Mesodermal cell (in vitro differentiated cells): Measurements from ENCODE around the gene RBP3.

Source experiments
- H3K27ac ChIP-seq: 2 replicates; pipeline ENCODE4 v1.7.0; 2013; ENCODE audit warnings: mild to moderate bottlenecking, low read depth, low read length, moderate library complexity; ENCODE audit not compliant: severe bottlenecking
- H3K36me3 ChIP-seq: 2 replicates; pipeline ENCODE4 v1.7.1; 2013; ENCODE audit warnings: mild to moderate bottlenecking, low read length, moderate library complexity; ENCODE audit not compliant: control insufficient read depth, insufficient read depth
- H3K4me1 ChIP-seq: one replicate; pipeline ENCODE4 v1.7.1; 2013; ENCODE audit warnings: mild to moderate bottlenecking, low read length; ENCODE audit not compliant: insufficient read depth, control insufficient read depth, poor library complexity, severe bottlenecking
- H3K4me3 ChIP-seq: 2 replicates; pipeline ENCODE4 v1.7.0; 2013; ENCODE audit warnings: low read length, control low read depth, mild to moderate bottlenecking; ENCODE audit not compliant: insufficient read depth, poor library complexity, severe bottlenecking; ENCODE audit errors: extremely low read depth
- H3K9me3 ChIP-seq: 2 replicates; pipeline ENCODE4 v1.7.1; 2013; ENCODE audit warnings: mild to moderate bottlenecking, low read length, moderate library complexity; ENCODE audit not compliant: control insufficient read depth
- WGBS, 2 experiments: methylation state at CpG; one replicate each; pipeline ENCODE4 v1.1.5; 2013; ENCODE audit warnings: missing lambda C conversion rate in 2 of 2; ENCODE audit not compliant: insufficient coverage in 2 of 2; 5-methylcytosine and 5-hydroxymethylcytosine counted together

The RBP3 gene

DNA sequence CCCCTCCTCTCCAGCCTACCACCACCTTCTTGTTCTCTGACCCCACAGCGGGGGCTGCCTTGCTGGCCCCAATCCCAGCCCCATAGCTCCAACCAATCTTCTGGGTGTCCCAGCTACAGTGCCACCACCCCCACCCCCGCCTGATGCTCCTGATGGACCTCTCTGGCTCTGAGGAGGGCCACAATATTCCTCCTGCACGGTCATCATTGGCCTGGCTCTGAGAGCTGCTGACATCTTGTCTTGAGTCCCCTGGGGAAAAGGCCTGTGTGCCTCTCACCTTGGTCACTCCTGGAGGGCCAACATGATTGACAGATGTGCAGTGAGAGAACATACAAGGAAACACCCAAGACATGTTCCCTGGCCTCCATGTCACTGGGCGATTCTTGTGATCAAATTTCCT lies 18.3 kb upstream of the RBP3 start:
- 83 to 94% methylated on average over 2 to 3 of the region's 4 CpGs for WGBS, 2 experiments

DNA sequence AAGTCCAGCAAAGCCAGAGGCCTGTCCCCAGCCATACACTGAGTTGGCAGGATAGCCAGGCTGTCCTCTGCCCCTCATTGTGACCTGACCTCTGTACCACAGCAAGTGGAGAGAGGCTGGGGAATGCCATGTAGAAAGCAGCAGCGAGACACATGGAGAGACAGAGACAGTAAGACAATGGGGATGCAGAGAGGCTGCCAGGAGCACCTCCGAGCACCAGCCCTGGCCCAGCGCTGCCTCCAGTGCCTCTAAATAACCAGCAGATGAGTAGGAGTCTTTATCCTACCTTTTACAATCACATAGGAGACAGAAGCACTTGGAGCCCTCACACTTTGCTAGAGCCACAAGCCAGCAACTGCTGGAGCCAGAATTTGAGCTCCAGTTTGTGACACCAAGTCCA lies 17.8 kb upstream of the RBP3 start:
- 82% methylated on average over 2 of the region's 3 CpGs; no CpG with 5 or more reads in 1 of the 2 experiments for WGBS, 2 experiments
- Histone ChIP-seq H3K36me3 (no peaks in the 10 kb centered on the region), H3K9me3 (no peaks in the 10 kb centered on the region), H3K4me1 (peaks cover 5% of the 10 kb centered on the region), H3K27ac (no peak overlapping the region), H3K4me3 (no peak overlapping the region)

More for the DNA sequence above, 18.3 kb upstream of the RBP3 start:
- Histone ChIP-seq H3K4me3 (no peak overlapping the region), H3K27ac (no peak overlapping the region), H3K36me3 (no peaks in the 10 kb centered on the region), H3K4me1 (peaks cover 5% of the 10 kb centered on the region), H3K9me3 (no peaks in the 10 kb centered on the region)

DNA sequence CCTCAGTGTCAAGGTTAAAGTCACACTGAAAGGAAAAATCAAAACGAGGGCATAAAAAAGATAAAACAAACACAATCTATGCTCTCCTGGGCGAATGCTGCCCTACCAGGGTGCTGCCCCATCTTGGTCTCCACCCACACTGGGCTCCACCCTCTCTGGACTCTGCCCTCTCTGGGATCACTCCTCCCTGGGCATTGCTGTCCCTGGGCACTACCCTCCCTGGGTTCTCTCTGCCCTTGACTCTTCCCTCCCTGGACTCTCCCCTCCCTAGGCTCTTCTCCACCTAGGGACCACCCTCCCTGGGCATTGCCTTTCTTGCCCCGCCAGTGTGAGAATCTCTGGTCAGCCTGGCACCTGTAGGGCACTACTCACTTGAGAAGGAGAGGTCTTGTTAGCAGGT lies 17.4 kb upstream of the RBP3 start:
- H3K36me3 ChIP-seq, result no peaks in the 10 kb centered on the region
- no peak overlapping the region for H3K4me3 ChIP-seq
- 69 to 82% methylated on average over 2 of the region's 3 CpGs for WGBS, 2 experiments
- peaks cover 5% of the 10 kb centered on the region for H3K4me1 ChIP-seq
- H3K9me3 ChIP-seq, result no peaks in the 10 kb centered on the region
- H3K27ac ChIP-seq, result no peak overlapping the region

DNA sequence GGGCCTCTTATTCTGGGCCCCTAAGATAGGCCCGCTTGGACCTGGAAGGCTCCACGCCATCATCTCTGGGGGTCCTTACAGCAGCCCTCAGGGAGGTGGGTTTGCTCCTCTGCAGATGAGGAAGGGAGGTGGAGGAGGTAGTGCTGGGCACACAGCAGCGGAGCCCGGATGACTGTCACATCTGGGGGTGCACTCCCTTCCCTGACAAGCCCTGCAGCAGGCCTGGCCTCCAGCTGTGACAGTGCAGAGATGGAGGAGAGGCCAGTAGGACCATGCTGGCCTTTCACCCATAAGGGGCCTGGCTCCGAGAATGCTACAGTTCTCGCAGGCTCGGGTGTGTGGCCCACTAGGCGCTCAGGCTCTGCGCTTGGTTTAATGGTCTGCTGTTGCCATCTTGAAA lies 16.7 kb upstream of the RBP3 start:
- H3K9me3 ChIP-seq, result no peaks in the 10 kb centered on the region
- peaks cover 5% of the 10 kb centered on the region for H3K4me1 ChIP-seq
- H3K36me3 ChIP-seq, result no peaks in the 10 kb centered on the region
- no peak overlapping the region for H3K27ac ChIP-seq
- 97 to 100% methylated on average over 4 to 8 of the region's 9 CpGs for WGBS, 2 experiments
- H3K4me3 ChIP-seq, result no peak overlapping the region

DNA sequence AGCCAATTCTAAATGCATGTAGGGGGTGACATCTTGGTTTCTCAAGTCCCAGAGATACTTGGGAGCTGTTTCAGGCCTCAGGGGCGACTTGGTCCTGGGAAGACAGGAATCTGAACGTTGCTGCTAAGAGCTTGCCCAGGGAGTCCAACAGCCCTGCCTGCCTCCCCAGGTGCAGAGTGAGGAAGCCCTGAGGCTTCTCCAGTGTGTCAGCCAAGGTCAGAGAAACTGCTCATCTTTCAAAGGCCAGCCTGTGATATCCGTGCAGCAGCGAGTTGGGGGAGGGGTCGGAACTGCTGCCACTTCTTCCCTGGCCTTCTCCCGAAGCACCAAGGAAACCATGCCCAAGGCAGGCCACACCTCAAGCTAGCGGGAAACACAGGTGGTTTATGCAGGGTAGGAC lies 16.2 kb upstream of the RBP3 start:
- no peaks in the 10 kb centered on the region for H3K9me3 ChIP-seq
- WGBS, 2 experiments, result 73 to 82% methylated on average over 6 of the region's 7 CpGs

DNA sequence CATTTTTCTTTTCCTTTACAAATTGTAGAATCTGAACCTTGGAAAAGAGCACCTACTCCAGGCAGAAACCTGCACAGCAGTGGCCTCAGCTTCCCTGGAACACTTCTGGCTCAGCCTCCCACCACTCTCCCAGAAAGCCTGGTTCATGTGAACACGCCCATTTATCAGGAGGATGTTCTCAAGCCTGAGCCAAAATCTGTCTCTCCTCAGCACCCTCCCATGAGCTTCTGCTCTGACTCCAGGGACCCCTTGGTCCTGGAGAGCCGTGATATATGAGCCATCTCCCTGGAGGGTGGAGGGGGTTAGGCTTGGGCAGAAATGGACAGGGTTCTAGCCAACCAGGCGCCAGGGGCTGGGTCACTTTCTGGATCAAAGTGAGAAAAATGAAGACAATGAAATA lies 15.8 kb upstream of the RBP3 start:
- Histone ChIP-seq H3K36me3 (no peaks in the 10 kb centered on the region), H3K27ac (no peak overlapping the region), H3K4me1 (peaks cover 5% of the 10 kb centered on the region), H3K9me3 (no peaks in the 10 kb centered on the region), H3K4me3 (no peak overlapping the region)
- 90% methylated on average over 2 of the region's 3 CpGs; no CpG with 5 or more reads in 1 of the 2 experiments for WGBS, 2 experiments

More for the DNA sequence above, 16.2 kb upstream of the RBP3 start:
- Histone ChIP-seq H3K4me3 (no peak overlapping the region), H3K4me1 (peaks cover 5% of the 10 kb centered on the region), H3K36me3 (no peaks in the 10 kb centered on the region), H3K27ac (no peak overlapping the region)

DNA sequence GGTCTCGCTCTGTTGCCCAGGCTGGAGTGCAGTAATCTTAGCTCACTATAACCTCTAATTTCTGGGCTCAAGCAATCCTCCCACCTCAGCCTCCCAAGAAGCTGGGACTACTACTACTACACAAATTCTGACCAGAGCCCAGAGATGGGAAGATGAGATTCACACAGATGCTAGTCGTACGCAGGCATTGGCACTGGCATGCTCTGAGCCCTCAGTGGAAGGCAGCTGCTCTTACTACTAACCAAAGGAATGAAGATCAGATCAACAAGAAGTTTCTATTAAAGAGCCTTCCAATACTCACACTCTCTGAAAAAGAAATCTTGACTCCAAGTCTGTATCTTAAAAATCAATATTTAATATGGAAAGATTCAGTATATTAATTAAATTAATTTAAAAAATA lies 15.2 kb upstream of the RBP3 start:
- Histone ChIP-seq H3K9me3 (no peaks in the 10 kb centered on the region), H3K4me1 (peaks cover 5% of the 10 kb centered on the region), H3K36me3 (no peaks in the 10 kb centered on the region), H3K4me3 (no peak overlapping the region), H3K27ac (no peak overlapping the region)
- 90 to 100% methylated on average over 3 of the region's 3 CpGs for WGBS, 2 experiments

DNA sequence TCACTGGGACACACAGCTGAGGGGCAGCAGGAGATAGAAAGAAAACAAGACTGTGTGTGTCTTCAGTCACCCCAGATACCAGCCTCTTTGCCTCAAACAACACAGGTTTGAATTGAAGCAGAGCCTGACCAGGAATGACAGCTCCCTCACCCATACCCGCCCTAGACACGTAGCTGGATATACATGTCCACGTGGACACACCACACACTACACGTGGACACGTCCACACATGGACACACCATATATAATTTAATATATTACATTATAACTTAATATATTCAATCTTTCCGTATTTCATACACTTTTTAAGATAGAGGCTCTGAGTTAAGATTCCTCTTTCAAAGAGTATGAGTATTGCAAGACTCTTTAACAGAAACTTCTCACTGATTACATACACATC lies 14.6 kb upstream of the RBP3 start:
- Histone ChIP-seq H3K4me1 (peaks cover 5% of the 10 kb centered on the region), H3K36me3 (no peaks in the 10 kb centered on the region), H3K9me3 (no peaks in the 10 kb centered on the region), H3K4me3 (no peak overlapping the region), H3K27ac (no peak overlapping the region)
- 87% methylated on average over 3 of the region's 6 CpGs; no CpG with 5 or more reads in 1 of the 2 experiments for WGBS, 2 experiments

DNA sequence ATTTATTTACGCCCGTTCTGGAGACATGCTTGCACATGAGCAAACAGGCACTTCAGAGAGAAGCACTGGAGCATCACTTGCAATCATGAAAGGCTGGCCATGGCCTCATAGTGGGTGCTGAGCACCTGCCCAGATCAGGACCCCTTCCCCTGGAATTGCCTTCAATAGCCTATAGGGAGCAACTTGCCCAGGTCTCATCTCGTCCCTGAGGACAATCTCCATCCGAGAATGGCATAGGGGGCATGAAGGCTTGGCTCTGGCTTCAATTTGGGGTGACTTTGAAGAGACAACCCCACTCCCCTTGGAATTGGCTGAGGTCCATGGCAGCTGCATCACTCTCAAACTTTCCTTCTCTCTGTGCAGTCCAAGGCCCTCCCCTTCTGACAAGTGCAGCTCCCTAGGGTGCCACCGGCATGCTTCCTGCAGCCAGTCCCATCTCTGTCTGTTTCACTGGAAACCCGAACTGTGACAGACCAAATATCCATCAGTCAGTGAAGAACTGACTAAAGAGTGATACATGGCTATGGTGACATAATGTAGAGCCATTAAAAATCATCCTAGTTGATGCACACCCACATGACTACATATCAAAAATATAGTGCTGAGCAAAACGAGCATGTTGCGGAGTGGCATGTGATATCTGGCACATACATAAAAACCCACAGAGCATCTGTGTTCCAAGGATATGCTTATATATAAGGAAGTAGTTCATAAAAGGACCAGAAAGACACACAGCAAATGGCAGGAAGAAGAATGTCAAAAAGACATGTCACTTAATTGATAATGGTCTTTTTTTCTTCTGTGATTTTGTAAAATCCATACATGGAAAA lies 13.5 kb upstream of the RBP3 start:
- no peak overlapping the region for H3K4me3 ChIP-seq
- H3K36me3 ChIP-seq, result no peaks in the 10 kb centered on the region
- peaks cover 5% of the 10 kb centered on the region for H3K4me1 ChIP-seq
- no peak overlapping the region for H3K27ac ChIP-seq
- 75 to 89% methylated on average over 5 of the region's 8 CpGs for WGBS, 2 experiments
- H3K9me3 ChIP-seq, result no peaks in the 10 kb centered on the region

DNA sequence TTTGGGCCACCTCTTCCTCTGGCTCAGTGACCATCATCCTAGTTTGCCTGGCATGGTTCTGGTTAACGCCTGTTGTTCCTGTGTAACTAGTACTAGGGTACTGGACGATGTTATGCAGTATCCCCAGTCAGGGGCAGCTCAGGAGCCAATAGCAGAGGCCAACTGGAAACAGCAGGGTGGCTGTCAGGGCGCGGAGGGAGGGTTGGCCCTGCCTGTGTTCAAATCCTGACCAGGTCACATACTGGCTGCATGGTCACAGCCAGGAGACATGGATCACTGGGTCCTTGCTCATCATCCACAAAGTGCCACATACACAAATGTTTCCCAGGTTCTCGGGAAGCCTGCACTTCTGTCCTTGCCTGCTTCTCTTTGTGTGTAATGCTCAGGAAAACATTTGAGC lies 12.3 kb upstream of the RBP3 start:
- Histone ChIP-seq H3K36me3 (no peaks in the 10 kb centered on the region), H3K9me3 (no peaks in the 10 kb centered on the region), H3K4me3 (no peak overlapping the region), H3K27ac (no peak overlapping the region), H3K4me1 (peaks cover 5% of the 10 kb centered on the region)
- WGBS, 2 experiments, result 90% methylated on average over 5 of the region's 5 CpGs

DNA sequence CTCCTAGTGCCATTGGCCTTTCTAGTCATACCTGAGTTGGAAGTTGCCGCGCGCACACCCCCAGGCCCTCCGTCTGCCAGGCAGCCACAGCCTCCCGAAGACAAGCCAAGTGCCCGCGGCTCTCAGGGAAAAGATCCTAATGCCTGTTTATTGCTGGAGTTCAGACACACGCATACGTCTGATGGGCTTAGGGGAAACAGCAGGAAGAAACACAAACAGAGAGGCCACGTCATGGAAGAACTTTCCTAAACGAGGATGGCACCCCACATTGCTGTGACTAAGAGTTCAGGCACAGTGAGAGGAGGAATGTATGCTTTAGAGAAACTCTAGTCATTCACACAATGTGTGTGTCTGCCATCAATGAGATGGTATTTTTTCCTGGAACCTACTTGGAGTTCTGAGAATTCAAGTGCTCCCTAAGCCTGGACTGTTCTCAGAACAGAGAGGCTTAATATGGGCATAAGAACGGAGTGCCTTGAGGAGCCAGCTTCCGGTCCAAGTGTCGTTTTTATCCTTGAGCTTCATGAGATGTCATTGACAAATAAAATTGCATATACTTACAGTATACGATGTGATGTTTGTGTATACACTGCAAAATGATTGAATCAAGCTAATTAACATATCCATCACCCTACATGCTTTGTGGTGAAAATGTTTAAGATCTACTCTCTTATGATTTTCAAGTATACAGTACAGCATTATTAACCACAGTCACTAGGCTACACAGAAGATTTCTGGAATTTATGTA lies 11.6 kb upstream of the RBP3 start:
- Histone ChIP-seq H3K4me1 (peaks cover 5% of the 10 kb centered on the region), H3K9me3 (no peaks in the 10 kb centered on the region), H3K4me3 (no peak overlapping the region), H3K36me3 (no peaks in the 10 kb centered on the region), H3K27ac (no peak overlapping the region)
- WGBS, 2 experiments, result 80 to 89% methylated on average over 9 to 12 of the region's 15 CpGs
